Esophagus muscularis mucosa (tissue), 3 donors: ENCODE data around the gene CLCN7.

ENCODE experiments used
- CTCF ChIP-seq, 3 experiments: fragments of 200-600 bp in 2 of 3; fragments of 450-650 bp in 1 of 3; sonication (generic) in 2 of 3; IDR thresholded peaks; one replicate each; pipeline ENCODE4 v1.5.1; 2017 to 2019; ENCODE audit warnings: antibody characterized with exemption in 3 of 3, mild to moderate bottlenecking in 2 of 3, moderate library complexity in 1 of 3
- POLR2A ChIP-seq: fragments of 450-650 bp; IDR thresholded peaks from one replicate; pipeline ENCODE4 v1.6.1; 2017; ENCODE audit warnings: antibody characterized with exemption, moderate library complexity, mild to moderate bottlenecking, low read depth
- POLR2AphosphoS5 ChIP-seq, 2 donors: sonication (generic); formaldehyde crosslinking; IDR thresholded peaks; one replicate each; pipeline ENCODE4 v1.6.1; 2017; ENCODE audit warnings: antibody characterized with exemption in 2 of 2

- TF ChIP-seq CTCF (IDR thresholded peaks at IDR 0.05) (no peak), POLR2A (no peak), POLR2AphosphoS5 (IDR thresholded peaks at IDR 0.05) (no peak)
Measured at GRCh38 chr16:1401758-1402154, 73.1 kb downstream of the CLCN7 start.
